A549 (cell line): ENCODE data around the gene BMPR2.

Experiments used
- POLR2AphosphoS2 ChIP-seq: conservative IDR thresholded peaks from 2 replicates; pipeline ENCODE4 v1.6.1; 2012; ENCODE audit warnings: low read length, improper control_type of control experiment, inconsistent platforms
- ZFP36 ChIP-seq: fragments of 450-650 bp; IDR thresholded peaks from 2 replicates; pipeline ENCODE4 v1.6.1; 2014; ENCODE audit warnings: borderline replicate concordance; ENCODE audit not compliant: partially characterized antibody

DNA sequence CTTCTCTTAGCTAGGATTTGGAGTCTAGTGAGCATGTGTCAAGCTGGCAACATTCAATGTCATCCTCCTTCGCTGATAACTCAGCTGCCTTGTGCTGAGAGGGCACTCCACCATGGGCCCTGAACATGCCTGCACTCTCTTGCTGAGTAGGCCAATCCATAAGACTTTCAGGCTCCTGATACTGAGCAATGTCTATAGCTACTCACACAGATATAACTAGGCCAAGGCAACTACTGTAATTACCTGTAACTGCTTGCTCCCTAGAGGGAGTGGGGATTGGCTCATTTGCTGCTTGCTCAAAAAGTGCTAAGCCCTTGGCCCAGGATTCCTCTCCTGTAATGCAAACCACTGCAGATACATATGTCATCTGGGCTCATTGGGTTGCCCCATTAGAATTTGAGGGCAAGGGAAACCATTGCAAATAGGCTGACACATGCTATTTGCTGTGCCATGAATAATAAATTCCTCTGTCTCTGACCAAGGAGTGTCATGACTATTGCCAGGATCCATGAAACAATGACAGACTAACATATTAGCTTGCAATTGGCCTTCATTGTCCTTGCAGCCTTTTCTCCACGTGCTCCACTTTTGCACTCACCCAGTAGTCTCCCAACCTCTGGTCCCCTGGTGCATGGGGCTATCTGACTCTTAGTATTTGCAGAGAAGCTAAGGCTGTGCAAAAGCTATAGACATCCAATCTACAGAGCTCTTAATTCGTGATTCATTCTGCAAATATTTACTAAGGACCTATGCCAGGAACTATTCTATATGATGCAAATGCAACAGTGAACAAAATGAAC lies 36.9 kb upstream of the BMPR2 start:
- no peak for TF ChIP-seq POLR2AphosphoS2
- TF ChIP-seq ZFP36, result no peak
